Measurements from ENCODE around the gene ZNF207.

ZNF207 gene

GRCh38 chr17:32426894-32427293 lies 76.9 kb downstream of the ZNF207 start:
- H4K20me1 ChIP-seq (ENCODE audit: low read depth, low read length) = no peaks in the 10 kb centered on the region
- no peak overlapping the region for H3K4me2 ChIP-seq (ENCODE audit: low read depth, low read length, poor library complexity, severe bottlenecking)
- H3K9ac ChIP-seq (ENCODE audit: low read length) = no peak overlapping the region
- peaks cover 10% of the 10 kb centered on the region; the same call in 1 of the 2 replicates for H3K9me3 ChIP-seq (ENCODE audit: insufficient read depth, low read length)
- H3K4me3 ChIP-seq (ENCODE audit: insufficient read depth, low read length, poor library complexity, severe bottlenecking) = no peak overlapping the region
- no peaks in the 10 kb centered on the region for H3K27me3 ChIP-seq (ENCODE audit: low read length)
- no peaks in the 10 kb centered on the region for H3K36me3 ChIP-seq (ENCODE audit: low read length)
- H3F3A ChIP-seq (ENCODE audit: insufficient read depth) = no peaks in the 10 kb centered on the region
- no peaks in the 10 kb centered on the region for H3K9me2 ChIP-seq (replicated peaks; ENCODE audit: insufficient read depth, low read length)
- no peak overlapping the region for H3K27ac ChIP-seq (ENCODE audit: low read depth, low read length)
- no peak overlapping the region for H2AFZ ChIP-seq (ENCODE audit: low read depth, low read length, severe bottlenecking)
- no peaks in the 10 kb centered on the region for H3K79me2 ChIP-seq (ENCODE audit: insufficient read depth, low read length)
- TF ChIP-seq EZH2phosphoT487 (conservative IDR thresholded peaks at IDR 0.05; ENCODE audit: low read length) (no peak), CTCF (IDR thresholded peaks at IDR 0.05; ENCODE audit: insufficient read depth, low read length, poor library complexity, severe bottlenecking) (no peak)

GRCh38 chr17:32429598-32429997 lies 79.6 kb downstream of the ZNF207 start:
- Histone ChIP-seq H3K79me2 (ENCODE audit: insufficient read depth, low read length) (no peaks in the 10 kb centered on the region), H4K20me1 (ENCODE audit: low read depth, low read length) (no peaks in the 10 kb centered on the region), H3F3A (ENCODE audit: insufficient read depth) (no peaks in the 10 kb centered on the region), H3K27me3 (ENCODE audit: low read length) (no peaks in the 10 kb centered on the region), H3K9me3 (ENCODE audit: insufficient read depth, low read length) (peaks cover 10% of the 10 kb centered on the region; the same call in 1 of the 2 replicates), H3K9ac (ENCODE audit: low read length) (no peak overlapping the region), H3K4me2 (ENCODE audit: low read depth, low read length, poor library complexity, severe bottlenecking) (no peak overlapping the region), H3K36me3 (ENCODE audit: low read length) (no peaks in the 10 kb centered on the region), H2AFZ (ENCODE audit: low read depth, low read length, severe bottlenecking) (no peak overlapping the region), H3K4me3 (ENCODE audit: insufficient read depth, low read length, poor library complexity, severe bottlenecking) (no peak overlapping the region), H3K27ac (ENCODE audit: low read depth, low read length) (no peak overlapping the region), H3K9me2 (replicated peaks; ENCODE audit: insufficient read depth, low read length) (no peaks in the 10 kb centered on the region)
- no peak for TF ChIP-seq CTCF (IDR thresholded peaks at IDR 0.05; ENCODE audit: insufficient read depth, low read length, poor library complexity, severe bottlenecking)
- TF ChIP-seq EZH2phosphoT487 (conservative IDR thresholded peaks at IDR 0.05; ENCODE audit: low read length) = no peak

Data from SU-DHL-6 (cell line).